Measurements from ENCODE around the gene CDH12.

DNA sequence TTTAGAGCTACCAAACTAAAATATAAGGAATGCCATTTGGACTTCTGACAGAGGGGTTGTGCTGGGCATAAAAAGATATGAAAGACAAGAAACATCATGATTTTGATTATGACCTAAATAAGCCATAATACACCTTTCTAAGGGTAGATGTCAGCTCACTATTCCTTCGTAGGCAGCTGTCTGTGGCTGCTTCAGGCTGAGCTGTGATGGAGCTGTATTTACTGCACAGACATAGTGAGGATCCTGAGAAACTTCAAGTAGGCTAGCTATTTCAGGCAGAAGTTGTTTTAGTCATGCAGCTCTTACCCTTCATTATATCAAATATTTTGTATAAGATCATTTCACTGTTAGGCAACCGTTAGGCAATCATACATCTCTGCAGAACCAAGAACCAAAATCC, 511.7 kb downstream of the CDH12 start:
- TF ChIP-seq RARB (CRISPR knock-in tag; IDR thresholded peaks at IDR 0.05) (no peak), ZFP3 (CRISPR knock-in tag; IDR thresholded peaks at IDR 0.05) (no peak), TCF4 (CRISPR knock-in tag; IDR thresholded peaks at IDR 0.05; ENCODE audit: borderline replicate concordance) (no peak)
- TF ChIP-seq, protein P1, sequence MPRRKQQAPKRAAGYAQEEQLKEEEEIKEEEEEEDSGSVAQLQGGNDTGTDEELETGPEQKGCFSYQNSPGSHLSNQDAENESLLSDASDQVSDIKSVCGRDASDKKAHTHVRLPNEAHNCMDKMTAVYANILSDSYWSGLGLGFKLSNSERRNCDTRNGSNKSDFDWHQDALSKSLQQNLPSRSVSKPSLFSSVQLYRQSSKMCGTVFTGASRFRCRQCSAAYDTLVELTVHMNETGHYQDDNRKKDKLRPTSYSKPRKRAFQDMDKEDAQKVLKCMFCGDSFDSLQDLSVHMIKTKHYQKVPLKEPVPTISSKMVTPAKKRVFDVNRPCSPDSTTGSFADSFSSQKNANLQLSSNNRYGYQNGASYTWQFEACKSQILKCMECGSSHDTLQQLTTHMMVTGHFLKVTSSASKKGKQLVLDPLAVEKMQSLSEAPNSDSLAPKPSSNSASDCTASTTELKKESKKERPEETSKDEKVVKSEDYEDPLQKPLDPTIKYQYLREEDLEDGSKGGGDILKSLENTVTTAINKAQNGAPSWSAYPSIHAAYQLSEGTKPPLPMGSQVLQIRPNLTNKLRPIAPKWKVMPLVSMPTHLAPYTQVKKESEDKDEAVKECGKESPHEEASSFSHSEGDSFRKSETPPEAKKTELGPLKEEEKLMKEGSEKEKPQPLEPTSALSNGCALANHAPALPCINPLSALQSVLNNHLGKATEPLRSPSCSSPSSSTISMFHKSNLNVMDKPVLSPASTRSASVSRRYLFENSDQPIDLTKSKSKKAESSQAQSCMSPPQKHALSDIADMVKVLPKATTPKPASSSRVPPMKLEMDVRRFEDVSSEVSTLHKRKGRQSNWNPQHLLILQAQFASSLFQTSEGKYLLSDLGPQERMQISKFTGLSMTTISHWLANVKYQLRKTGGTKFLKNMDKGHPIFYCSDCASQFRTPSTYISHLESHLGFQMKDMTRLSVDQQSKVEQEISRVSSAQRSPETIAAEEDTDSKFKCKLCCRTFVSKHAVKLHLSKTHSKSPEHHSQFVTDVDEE (CRISPR knock-in tag; IDR thresholded peaks at IDR 0.05) = no peak
- TF ChIP-seq, protein P2, sequence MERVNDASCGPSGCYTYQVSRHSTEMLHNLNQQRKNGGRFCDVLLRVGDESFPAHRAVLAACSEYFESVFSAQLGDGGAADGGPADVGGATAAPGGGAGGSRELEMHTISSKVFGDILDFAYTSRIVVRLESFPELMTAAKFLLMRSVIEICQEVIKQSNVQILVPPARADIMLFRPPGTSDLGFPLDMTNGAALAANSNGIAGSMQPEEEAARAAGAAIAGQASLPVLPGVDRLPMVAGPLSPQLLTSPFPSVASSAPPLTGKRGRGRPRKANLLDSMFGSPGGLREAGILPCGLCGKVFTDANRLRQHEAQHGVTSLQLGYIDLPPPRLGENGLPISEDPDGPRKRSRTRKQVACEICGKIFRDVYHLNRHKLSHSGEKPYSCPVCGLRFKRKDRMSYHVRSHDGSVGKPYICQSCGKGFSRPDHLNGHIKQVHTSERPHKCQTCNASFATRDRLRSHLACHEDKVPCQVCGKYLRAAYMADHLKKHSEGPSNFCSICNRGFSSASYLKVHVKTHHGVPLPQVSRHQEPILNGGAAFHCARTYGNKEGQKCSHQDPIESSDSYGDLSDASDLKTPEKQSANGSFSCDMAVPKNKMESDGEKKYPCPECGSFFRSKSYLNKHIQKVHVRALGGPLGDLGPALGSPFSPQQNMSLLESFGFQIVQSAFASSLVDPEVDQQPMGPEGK (CRISPR knock-in tag; IDR thresholded peaks at IDR 0.05; ENCODE audit: borderline replicate concordance) = no peak
